HT1080 (cell line): ENCODE data around the gene TM2D3. TPM values are rescaled to one million over a fixed set of nuclear protein-coding genes. Genes with fewer than 3 reads are reported as not detected.

Experiments
- DNase-seq: peaks from one replicate; pipeline ENCODE4 v3.0.0-alpha.2; 2015; ENCODE audit warnings: low read depth
- polyA plus RNA-seq, 2 experiments: library from polyadenylated mRNA; depleted of rRNA; stranded (reverse); fragments of >200 nt; gene quantifications; 2 replicates each; pipeline ENCODE4 v1.2.3, GENCODE V29; 2015
- total RNA-seq: library from RNA; depleted of rRNA; stranded (reverse); fragments of >200 nt; shearing (Covaris generic); gene quantifications from 2 replicates; pipeline ENCODE4 v1.2.3, GENCODE V29; 2014; rRNA removed

TM2D3 gene, protein sequence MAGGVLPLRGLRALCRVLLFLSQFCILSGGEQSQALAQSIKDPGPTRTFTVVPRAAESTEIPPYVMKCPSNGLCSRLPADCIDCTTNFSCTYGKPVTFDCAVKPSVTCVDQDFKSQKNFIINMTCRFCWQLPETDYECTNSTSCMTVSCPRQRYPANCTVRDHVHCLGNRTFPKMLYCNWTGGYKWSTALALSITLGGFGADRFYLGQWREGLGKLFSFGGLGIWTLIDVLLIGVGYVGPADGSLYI
- total RNA-seq = 68.4 and 80.1 TPM in 2 replicates
- polyA plus RNA-seq (2015; cell fraction: cytosol; rRNA removed) = 47.8 and 56.5 TPM in 2 replicates
- 57.9 and 60.4 TPM in 2 replicates for polyA plus RNA-seq (2015; cell fraction: nucleus; rRNA removed)

- peak; percentile 91 for DNase-seq
Measured at GRCh38 chr15:101652098-101652785, at the start of gene TM2D3. TM2D3 (minus strand) TSS chr15:101652381; CDS start chr15:101652361, 20 bp downstream.

GRCh38 chr15:101698314-101698713 is 46.1 kb upstream of the TM2D3 start:
- DNase-seq = no peak

- no peak for DNase-seq
Measured at GRCh38 chr15:101697488-101697887, 45.3 kb upstream of the TM2D3 start.

- no peak for DNase-seq
Measured at GRCh38 chr15:101696829-101697228, 44.6 kb upstream of the TM2D3 start.

DNA sequence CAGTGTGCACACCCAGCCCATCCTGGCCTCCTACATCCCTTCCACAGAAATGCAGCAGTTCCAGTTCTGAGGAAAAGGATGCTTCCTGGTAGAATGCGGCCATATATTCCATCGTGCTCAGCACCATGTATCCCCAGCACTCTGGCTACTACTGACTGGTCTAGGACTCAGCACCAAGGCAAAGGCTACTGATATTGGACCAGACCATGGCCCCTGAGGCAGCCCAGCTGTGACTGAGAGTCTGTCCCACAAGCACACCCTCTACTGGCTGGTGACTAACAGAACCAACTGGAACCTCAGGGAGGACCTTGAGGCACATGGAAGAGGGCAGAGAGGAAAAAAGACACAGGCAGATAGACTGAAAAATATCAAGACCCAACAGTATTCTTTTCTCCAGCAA is 42.1 kb upstream of the TM2D3 start:
- no peak for DNase-seq

- DNase-seq = no peak
Measured at GRCh38 chr15:101692801-101693598, 40.8 kb upstream of the TM2D3 start.

GRCh38 chr15:101689901-101690300 is 37.7 kb upstream of the TM2D3 start:
- DNase-seq = peak; percentile 74

GRCh38 chr15:101686718-101687117 is 34.5 kb upstream of the TM2D3 start:
- DNase-seq = no peak

DNA sequence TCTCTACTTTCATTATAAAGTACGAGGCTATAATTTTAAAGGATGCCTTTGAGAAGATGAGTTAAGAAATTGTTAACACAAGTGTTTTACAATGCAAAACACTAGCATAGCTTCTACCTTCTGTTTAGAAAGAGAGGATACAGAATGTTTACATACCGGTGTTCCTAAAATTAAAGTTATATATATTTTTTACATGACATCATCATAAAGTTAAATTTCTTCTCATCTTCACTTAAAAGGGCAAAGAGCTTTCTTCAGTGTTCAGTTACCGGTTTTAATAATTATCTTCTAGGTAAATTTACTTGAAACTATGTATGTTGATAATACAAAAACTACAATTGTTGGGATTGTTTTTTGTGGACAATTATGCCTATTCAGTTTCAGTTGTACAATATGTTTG is 32.7 kb upstream of the TM2D3 start:
- no peak for DNase-seq

GRCh38 chr15:101684384-101684783 is 32.2 kb upstream of the TM2D3 start:
- peak; percentile 86 for DNase-seq

DNA sequence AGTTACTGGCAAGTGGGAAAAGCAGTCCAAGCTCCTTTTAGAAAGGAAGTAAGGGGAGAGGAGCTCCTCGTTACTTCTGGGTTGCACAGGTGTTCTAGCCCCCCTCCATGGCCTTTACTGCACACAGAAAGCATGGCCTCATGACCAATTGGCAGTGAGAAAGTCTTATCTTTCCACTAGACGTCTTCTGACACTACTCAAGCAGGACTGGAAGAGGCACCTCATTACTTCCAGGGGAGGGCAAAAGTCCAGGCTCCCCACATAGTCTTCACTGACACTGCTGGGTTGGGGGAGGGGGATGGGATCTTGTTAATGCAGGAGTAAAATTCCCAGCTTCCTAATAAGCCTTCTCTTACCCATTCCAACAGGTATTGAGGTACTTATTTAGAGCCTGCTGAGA is 27.6 kb upstream of the TM2D3 start:
- no peak for DNase-seq

DNA sequence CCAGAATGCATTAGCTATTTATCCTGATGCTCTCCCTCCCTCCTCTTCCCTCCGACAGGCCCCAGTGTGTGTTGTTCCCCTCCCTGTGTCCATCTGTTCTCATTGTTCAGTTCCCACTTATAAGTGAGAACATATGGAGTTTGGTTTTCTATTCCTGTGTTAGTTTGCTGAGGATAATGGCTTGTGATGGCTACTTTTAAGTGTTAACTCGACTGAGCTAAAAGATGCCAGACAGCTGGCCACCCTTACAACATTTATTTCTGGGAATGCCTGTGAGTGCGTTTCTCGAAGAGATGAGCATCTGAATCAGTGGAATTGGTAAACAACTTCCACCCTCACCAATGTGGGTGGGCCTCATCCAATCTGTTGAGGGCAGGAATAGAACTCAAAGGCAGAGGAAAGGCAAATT is 24.7 kb upstream of the TM2D3 start:
- no peak for DNase-seq

DNA sequence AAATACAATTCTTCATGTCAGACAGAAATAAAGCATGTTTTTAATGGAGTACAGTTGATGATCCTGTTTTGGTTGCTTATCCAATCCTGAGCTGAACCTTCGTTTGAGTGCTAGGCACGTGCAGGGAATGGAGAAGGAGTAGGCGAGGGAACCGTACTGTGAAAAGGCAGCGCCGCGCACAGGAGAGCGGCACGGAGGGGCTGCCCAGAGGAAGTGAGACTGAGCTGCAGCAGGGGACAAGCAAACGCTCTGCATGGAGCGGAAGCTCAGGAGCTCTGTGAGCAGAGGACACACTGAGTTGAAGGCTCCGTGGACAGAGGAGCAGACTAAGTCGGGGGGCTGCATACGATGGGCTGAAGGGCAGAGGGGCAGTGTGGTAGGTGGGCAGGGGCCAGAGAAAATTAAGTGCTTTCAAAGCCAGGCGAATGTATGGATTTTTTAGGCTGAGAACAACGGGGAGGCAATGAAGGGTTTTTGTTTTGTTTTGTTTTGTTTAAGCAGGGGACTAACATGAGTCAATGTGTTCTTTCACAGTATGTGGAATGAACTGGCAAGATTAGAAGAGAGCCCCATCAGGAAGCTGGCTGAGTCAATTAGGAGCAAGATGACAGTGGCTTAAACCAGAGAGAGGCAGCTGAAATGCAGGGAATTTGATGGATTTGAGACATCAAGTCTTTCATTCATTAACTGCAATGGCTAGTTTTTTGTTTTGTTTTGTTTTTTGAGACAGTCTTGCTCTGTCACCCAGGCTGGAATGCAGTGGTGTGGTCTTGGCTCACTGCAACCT is 23.8 kb upstream of the TM2D3 start:
- DNase-seq = peak; percentile 81

DNA sequence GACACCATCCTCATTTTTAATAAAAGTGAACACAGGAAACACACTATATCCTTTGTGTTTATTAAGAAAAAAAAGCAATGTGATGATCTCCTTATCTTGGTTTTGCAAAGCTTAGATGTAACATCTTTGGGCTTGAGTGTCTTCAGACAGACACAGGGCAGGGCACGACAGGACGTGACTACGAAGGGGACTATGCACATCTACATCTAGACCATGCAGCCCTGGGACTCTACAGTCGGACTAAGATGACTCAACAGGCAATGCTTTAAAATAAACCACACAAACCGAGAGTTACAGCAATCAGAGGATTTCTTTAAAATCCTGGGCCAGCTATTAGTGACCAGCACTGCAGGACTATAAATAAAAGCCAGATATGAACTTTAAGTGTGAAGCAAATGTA is 22.8 kb upstream of the TM2D3 start:
- DNase-seq = peak; percentile 91

GRCh38 chr15:101672298-101672697 is 20.1 kb upstream of the TM2D3 start:
- DNase-seq = no peak

DNA sequence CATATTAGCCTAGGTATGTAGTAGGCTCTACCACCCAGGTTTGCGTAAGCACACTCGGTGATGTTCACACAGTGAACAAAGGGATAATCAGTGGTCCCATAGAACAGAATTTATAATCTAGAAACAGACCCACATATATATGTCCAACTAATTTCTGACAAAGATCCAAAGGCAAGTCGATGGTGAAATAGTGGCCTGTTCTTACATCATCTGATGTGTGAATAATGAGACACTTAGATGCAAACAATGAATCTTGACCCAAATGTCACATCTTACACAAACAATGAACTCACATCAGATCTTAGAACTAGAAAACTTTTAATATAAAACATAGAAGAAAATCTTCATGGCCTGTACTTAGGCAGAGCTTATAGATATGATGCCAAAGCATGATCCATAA is 17.6 kb upstream of the TM2D3 start:
- no peak for DNase-seq

- no peak for DNase-seq
Measured at GRCh38 chr15:101667881-101668280, 15.7 kb upstream of the TM2D3 start.

DNA sequence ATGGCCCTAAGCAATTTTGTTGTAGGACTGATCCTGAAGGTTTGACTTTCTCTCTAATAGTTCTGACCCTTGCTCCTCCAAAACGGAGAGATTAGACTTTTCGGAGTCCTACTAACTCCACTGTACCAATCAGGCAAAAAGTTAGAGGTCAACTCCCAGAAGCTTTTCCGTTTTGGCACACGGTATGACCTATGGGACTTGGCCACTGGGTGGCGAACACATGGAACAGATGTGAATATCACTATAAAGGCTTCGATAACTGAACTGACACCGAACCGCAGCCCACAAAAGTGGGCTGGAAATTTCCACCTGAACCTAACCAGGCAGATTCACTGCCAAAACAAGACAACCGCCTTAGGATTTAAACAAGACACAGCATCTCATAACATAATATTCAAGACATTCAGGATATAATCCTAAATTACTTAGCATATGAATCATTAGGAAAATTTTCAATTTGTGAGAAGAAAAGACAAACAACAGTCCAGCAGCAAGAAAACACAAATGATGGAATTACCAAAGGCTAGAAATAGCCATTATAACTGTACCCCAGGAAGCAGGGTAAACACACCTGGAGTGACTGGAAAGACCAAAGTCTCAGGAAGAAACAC is 12.2 kb upstream of the TM2D3 start:
- no peak for DNase-seq

DNA sequence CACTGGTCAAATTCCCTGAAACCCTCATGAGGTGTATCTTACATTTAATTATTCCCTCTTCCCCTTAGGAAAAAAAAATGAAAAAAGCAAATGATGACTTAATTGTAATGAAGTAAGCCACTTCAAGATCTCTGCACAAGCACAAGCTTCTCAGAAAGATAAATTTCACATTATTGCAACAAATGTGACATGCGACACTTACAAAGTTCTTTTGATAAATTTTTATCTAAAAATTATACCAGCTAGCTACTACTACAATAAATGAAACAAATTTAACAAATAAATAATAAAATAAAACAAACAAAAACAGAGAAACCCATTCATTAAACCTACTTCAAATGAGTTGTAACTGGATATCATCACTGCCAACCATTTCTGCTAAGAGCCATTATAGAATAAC is 10.0 kb upstream of the TM2D3 start:
- no peak for DNase-seq

- DNase-seq = no peak
Measured at GRCh38 chr15:101660005-101660404, 7.8 kb upstream of the TM2D3 start.
